Activated effector memory CD4-positive, alpha-beta T cell treated with anti-CD3 and anti-CD28 coated beads, Interleukin-2, amount 50 U/mL, for 16 hours (primary cell): Measurements from ENCODE around the gene URB2.
"Not testable (repeated sequence)": the region's sequence is repeated elsewhere in the genome, so short reads cannot be mapped to it uniquely, and the experiment has no call there.

Experiments
- DNase-seq: peaks from one replicate; pipeline ENCODE4 v3.0.0-alpha.2; 2020

URB2 gene

DNA sequence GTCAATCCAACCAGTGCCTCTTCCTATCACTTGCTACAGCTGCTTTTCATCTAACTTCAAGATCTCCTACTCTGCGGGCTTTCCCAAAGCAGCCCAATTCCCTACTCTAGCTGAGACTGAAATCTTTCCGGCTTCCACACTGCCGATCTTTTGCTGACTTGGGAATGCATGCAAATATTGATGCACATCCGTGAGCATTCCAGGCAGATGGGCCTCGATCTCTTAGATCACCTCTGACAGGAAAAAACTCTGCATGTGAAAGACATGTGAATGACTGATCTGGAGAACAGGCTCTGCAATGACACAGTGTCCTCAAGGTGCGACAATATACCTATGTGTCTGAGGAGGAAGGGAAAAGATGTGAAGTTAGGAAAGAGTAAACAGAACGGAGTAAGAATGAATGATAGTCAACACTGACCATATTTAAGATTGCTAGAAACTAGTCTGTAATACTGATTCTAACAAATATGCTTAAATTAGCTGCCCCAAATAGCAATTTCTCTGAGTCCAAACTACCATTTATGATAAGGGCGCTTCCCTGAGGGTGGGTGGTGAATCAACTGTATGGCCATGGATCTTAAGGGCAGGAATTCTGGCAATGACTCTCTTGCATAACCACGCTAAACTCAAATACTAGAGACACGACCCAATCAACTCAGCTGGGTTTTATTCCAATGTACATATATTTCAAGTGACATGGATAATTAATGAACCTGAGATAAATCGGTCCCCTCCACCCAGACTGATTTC is 8.5 kb upstream of the URB2 start:
- no peak for DNase-seq

DNA sequence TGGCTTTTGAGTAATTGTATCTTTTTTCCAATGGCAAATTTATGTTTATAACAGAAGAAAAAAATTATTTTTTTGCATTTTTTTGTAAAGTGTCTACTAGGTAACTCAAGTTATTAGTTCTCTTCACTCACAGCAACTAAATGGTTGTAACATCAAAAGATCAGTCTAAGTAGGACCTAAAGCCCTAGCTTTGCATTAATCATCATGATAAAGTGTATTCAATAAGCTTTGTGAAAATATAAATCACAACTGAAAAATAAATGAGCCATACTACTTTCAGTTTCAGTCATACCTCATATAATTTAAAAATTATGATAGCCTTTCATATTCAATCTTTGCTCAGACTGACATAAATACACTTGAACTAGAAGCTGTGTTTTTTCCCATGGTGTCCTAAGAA is 7.0 kb upstream of the URB2 start:
- no peak for DNase-seq

DNA sequence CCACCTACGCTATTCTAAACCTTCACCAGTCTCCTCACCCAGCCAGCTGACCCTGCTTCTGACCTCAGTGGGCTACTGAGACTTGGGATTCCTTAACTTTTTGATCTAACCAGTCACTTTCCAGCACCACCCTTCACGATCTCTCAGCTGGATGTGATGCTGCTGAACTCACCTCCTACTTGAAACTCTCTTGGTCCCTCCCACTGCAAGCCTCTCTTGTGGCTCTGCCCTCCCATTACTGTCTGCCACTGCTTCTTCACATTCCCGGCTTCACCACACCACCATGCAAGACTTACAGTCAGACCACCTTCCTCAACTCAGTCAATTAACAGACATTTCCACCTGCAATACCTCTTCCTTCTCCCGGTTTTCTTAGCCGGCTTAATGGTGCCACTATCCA is 6.4 kb upstream of the URB2 start:
- DNase-seq: no peak

- no peak for DNase-seq
Observed at GRCh38 chr1:229620876-229621275, 5.2 kb upstream of the URB2 start.

GRCh38 chr1:229621663-229622062 is 4.4 kb upstream of the URB2 start:
- DNase-seq: no peak

DNA sequence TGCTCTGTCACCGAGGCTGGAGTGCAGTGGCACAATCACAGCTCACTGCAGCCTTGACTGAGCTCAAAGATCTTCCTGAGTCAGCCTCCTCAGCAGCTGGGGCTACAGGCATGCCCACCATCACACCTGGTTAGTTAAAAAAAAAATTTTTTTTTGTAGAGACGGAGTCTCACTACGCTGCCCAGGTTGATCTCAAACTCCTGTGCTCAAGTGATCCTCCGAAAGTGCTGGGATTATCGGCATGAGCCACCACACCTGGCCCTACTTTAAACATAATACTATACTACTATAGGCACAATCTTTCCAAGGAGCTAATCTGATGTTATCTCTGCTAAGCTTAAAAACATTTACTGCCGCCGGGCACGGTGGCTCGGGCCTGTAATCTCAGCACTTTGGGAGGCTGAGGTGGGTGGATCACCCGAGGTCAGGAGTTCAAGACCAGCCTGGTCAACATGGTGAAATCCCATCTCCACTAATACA is 3.4 kb upstream of the URB2 start:
- DNase-seq: not testable (repeated sequence)

DNA sequence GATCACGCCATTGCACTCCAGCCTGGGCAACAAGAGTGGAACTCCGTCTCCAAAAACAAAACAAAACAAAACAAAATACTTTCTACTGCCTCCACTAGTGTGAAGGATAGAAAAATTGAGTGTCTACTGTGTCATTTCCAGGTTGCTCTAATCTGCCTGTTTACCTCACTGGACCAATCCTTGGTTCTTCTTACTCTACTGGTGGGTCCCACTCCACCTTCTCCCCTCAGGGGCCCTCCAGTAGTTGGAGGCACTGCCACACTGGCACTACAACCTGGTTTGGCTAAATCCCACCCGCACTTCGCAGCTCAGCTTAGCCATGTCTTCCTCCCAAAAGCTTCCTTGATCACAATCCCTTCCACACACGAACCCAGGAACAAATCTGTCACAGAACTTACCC is 2.8 kb upstream of the URB2 start:
- DNase-seq: no peak

DNA sequence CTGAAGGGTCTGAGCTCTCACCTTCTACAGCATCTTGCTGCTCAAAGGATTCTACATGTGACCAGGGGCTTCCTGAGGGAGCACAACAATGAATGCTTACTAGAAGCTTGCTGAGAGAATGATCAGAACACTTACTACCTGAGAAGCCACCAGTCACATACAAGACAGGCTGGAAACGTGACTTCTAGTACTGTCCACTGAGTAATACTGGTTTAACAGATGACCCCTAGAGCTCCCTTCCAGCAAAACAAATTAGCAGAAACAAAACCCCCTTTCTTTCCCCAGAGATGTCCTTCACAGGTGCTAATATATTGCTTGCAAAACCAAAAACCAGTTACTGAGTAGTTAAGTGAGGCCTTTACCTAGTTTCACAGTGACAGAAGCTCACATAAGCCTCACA is 2.2 kb upstream of the URB2 start:
- DNase-seq: no peak

- no peak for DNase-seq
Observed at GRCh38 chr1:229624521-229625070, 1.5 kb upstream of the URB2 start.

DNA sequence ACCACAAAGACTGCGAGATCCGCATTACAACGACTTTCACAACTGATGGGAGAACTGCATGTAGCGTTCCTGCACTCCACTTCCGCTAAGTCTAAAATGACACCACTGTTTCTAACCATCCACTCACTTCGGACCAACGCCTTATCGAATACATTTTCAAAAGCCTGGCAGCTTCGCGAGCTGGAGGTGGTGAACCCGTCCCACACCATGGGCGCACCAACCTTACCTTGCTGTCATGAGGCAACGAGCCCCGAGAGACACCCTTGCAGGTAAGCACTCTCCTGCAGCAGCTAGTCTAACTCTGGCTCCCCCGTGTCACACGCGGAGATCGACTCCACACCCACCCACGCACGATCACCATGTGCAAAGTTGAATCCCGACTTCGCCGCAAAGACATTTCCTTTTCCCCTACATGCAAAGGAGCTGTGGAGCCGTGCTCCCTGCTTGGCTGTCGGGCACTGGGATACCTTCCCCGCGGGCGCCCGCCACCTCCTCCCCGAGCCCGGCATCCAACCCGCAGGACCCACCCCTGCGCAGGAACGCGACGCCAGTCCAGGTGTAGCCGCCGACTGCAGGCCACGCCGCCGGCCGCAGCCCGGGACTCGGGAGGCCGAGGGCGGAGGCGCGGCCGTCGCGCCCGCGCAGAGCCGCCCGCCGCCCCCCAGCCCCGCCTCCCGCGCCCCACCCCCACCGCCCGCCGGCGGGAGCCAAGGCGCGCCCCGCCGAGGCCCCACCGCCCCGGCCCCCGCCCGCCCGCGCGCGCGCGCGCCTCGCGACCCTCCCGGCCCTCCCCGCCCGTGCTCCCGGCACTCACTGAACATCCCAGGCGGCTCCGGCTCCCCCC is 754 bp upstream of the URB2 start:
- peak; percentile 81 for DNase-seq

DNA sequence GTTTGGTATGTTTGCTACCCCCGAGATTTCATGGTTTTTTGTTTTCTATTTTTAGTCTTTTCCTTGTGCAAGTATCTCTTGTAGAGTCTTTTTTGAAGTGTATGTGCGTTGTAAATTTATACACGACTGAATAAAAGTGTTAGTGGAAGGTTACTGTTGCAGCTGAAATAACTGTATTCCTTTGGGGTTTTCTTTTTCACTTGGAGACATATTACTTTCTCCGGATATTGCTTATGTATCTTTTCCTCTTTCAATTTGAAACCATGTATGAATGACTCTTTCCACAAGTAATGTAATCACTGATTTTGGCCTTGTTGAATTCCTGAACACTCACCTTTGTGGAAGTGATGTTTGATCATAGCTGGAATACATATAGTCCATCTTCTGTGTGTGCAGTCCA is 956 bp downstream of the URB2 start:
- DNase-seq: no peak

- DNase-seq: no peak
Observed at GRCh38 chr1:229629261-229629660, 3.2 kb downstream of the URB2 start.

- DNase-seq: no peak
Observed at GRCh38 chr1:229631148-229631547, 5.1 kb downstream of the URB2 start.

DNA sequence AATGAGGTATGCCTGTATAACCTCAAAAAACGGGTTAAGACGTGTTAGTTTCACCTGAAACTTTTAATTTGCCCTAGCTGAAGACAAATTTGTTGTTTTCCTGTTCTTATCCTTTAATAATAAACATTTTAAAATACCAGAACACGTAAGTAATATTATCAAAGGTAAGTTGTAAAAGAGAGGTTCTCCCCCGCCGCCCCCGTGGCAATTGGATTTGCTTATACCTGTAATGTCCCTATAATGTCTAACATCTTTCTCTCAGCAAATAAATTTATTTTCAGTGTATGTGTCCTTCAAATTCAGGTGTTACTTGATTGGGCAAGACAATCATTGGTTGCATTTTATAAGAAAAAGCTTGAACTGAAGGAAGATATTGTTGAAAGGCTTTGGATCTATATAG is 5.9 kb downstream of the URB2 start:
- DNase-seq: no peak

- no peak for DNase-seq
Observed at GRCh38 chr1:229636042-229636441, 10.0 kb downstream of the URB2 start.

DNA sequence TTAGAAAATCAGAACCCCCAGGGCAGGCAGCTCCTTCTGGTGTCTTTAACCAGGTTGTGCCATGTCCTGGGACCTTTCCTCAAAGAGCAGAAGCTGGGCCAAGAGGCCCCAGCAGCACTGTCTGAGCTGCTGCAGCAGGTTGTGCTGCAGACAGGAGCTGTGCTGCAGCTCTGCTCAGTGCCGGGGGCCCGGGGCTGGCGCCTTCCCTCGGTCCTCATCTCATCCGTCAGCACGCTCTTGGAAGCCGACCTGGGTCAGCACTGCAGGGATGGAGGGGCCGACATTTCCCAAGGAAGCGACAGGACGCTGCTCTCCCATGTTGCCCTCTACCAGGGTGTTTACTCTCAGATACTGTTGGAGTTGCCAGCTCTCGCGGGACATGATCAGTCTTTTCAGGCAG is 11.7 kb downstream of the URB2 start:
- no peak for DNase-seq

- DNase-seq: no peak
Observed at GRCh38 chr1:229640455-229640854, 14.4 kb downstream of the URB2 start.

- no peak for DNase-seq
Observed at GRCh38 chr1:229641306-229641705, 15.3 kb downstream of the URB2 start.

GRCh38 chr1:229642376-229642775 is 16.3 kb downstream of the URB2 start:
- DNase-seq: no peak

GRCh38 chr1:229642970-229643369 is 16.9 kb downstream of the URB2 start:
- no peak for DNase-seq

GRCh38 chr1:229643996-229644745 is 18.1 kb downstream of the URB2 start:
- DNase-seq: no peak

- DNase-seq: no peak
Observed at GRCh38 chr1:229645324-229645993, 19.4 kb downstream of the URB2 start.

- no peak for DNase-seq
Observed at GRCh38 chr1:229648406-229648805, 22.4 kb downstream of the URB2 start.
